ENCODE data around the gene PER1. TPM values are rescaled to one million over a fixed set of nuclear protein-coding genes. Genes with fewer than 3 reads are reported as not detected.

PER1 gene
- total and polyA plus RNA-seq, 2 of the 13 experiments (the other 11 are each of a cell fraction or from before 2014, with no cell fraction given): 2.6 to 3.6 TPM

- in situ Hi-C loops (cut with HindIII; ENCODE audit: extremely low pct_ligation_motif_present, low pct_unique_long_range_greater_than_20kb): no loop called here
- WGBS (ENCODE audit: low lambda C conversion rate): 43% methylated on average over 7 of the region's 9 CpGs
- no peak overlapping the region for H3K4me3 ChIP-seq (replicated peaks in 1 of 3; ENCODE audit: insufficient read depth in 1 of 3, low read depth in 2 of 3, low read length in 3 of 3)
- no peak overlapping the region for H3K27ac ChIP-seq (ENCODE audit: extremely low read length, insufficient read depth, low read length)
- ATAC-seq (no peak), DNase-seq (ENCODE audit: low spot score) (no peak), FAIRE-seq (no peak)
- no peaks in the 10 kb centered on the region for H3K36me3 ChIP-seq (replicated peaks in 1 of 2; ENCODE audit: control insufficient read depth in 1 of 2, insufficient read depth in 2 of 2, low read length in 2 of 2)
- CTCF ChIA-PET (ENCODE audit: low intra/inter-chr PET ratio, low total read pairs): no interaction called here
- H3K9me3 ChIP-seq (ENCODE audit: low read length): no peaks in the 10 kb centered on the region
- H3K4me2 ChIP-seq (ENCODE audit: low read depth, low read length): no peak overlapping the region
- H3K4me1 ChIP-seq (ENCODE audit: insufficient read depth, low read length): no peaks in the 10 kb centered on the region; the same call in 1 of the 2 replicates
- BruUV-seq (replicated peaks): no TSS peak
- no peaks in the 10 kb centered on the region for H4K20me1 ChIP-seq (ENCODE audit: insufficient read depth, low read length)
- H3K9ac ChIP-seq (ENCODE audit: insufficient read depth, low read depth, low read length): no peak overlapping the region
- no peak for TF ChIP-seq HOXA5 (CRISPR knock-in tag; IDR thresholded peaks at IDR 0.05)
- TF ChIP-seq KDM3A (CRISPR knock-in tag; IDR thresholded peaks at IDR 0.05; ENCODE audit: low read depth): no peak
- no peak for TF ChIP-seq HNRNPLL (IDR thresholded peaks at IDR 0.05; ENCODE audit: low read depth, low read length, poor library complexity, severe bottlenecking)
- no peak for TF ChIP-seq NR2F2 (IDR thresholded peaks at IDR 0.05; ENCODE audit: borderline replicate concordance, low read depth)
- no peak for TF ChIP-seq ZNF891 (CRISPR knock-in tag; IDR thresholded peaks at IDR 0.05)
- no peak for TF ChIP-seq ERF (CRISPR knock-in tag; IDR thresholded peaks at IDR 0.05)
- TF ChIP-seq KLF13 (CRISPR knock-in tag; IDR thresholded peaks at IDR 0.05): no peak
- TF ChIP-seq NFKBIZ (CRISPR knock-in tag; IDR thresholded peaks at IDR 0.05): no peak
- TF ChIP-seq, protein P1, sequence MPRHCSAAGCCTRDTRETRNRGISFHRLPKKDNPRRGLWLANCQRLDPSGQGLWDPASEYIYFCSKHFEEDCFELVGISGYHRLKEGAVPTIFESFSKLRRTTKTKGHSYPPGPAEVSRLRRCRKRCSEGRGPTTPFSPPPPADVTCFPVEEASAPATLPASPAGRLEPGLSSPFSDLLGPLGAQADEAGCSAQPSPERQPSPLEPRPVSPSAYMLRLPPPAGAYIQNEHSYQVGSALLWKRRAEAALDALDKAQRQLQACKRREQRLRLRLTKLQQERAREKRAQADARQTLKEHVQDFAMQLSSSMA (CRISPR knock-in tag; IDR thresholded peaks at IDR 0.05): no peak
- TF ChIP-seq FOXK1 (CRISPR knock-in tag; IDR thresholded peaks at IDR 0.05; ENCODE audit: borderline replicate concordance, low read depth): no peak
- POLR2A ChIA-PET: no interaction called here
- H3K27me3 ChIP-seq (ENCODE audit: control insufficient read depth in 1 of 2, insufficient read depth in 2 of 2, low read length in 2 of 2): peaks cover 9 to 71% of the 10 kb centered on the region in 2 experiments; a peak in 4 of 5 replicates
- no peak overlapping the region for H2AFZ ChIP-seq (ENCODE audit: low read length)
- intact Hi-C loops (cut with micrococcal nuclease; ENCODE audit: unreplicated experiment): no loop called here
- no peaks in the 10 kb centered on the region for H3K79me2 ChIP-seq (ENCODE audit: insufficient read depth, low read length)
Observed at GRCh38 chr17:8091033-8091687, 61.0 kb downstream of the PER1 start.

MicroRNA genes within 50 kb of the gene (microRNA counts, 767-probe panel; counts per million panel counts)
- microRNA hsa-miR-4521: not detected

Small RNA genes within 50 kb of the gene (microRNA-seq; reads per million reads assigned to microRNA genes)
- gene MIR4521: 334 reads per million, percentile 82 among the genes with 10 or more reads in this experiment
- gene MIR6883: not detected

Other genes starting within 250 kb of the PER1 start
- gene RNF227, start 236.1 kb downstream of the PER1 start, total RNA-seq (2016; rRNA removed; fragmentation: Illumina TruSeq; extraction: Trizol): 0.20 and 0.38 TPM in 2 replicates
- gene RNF227, start 236.1 kb downstream of the PER1 start, polyA plus RNA-seq (2011; rRNA removed): 0.79 and 0.94 TPM in 2 replicates
- gene KCNAB3, start 222.5 kb downstream of the PER1 start, total RNA-seq (2016; rRNA removed; fragmentation: Illumina TruSeq; extraction: Trizol): 0.29 TPM in 1 of 2 replicates, not detected in the other
- 0.88 and 0.95 TPM in 2 replicates for gene KCNAB3, start 222.5 kb downstream of the PER1 start, polyA plus RNA-seq (2011; rRNA removed)
- 28.1 and 36.9 TPM in 2 replicates for gene TRAPPC1, start 220.5 kb downstream of the PER1 start, total RNA-seq (2016; rRNA removed; fragmentation: Illumina TruSeq; extraction: Trizol)
- gene TRAPPC1, start 220.5 kb downstream of the PER1 start, polyA plus RNA-seq (2011; rRNA removed): 44.9 and 46.7 TPM in 2 replicates
- 13.3 and 24.1 TPM in 2 replicates for gene CNTROB, start 220.2 kb downstream of the PER1 start, total RNA-seq (2016; rRNA removed; fragmentation: Illumina TruSeq; extraction: Trizol)
- 21.2 and 24.3 TPM in 2 replicates for gene CNTROB, start 220.2 kb downstream of the PER1 start, polyA plus RNA-seq (2011; rRNA removed)
- gene GUCY2D, start 149.8 kb downstream of the PER1 start, total RNA-seq (2016; rRNA removed; fragmentation: Illumina TruSeq; extraction: Trizol): not detected in 2 replicates
- not detected in 2 replicates for gene GUCY2D, start 149.8 kb downstream of the PER1 start, polyA plus RNA-seq (2011; rRNA removed)
- not detected in 2 replicates for gene ALOX15B, start 113.3 kb downstream of the PER1 start, total RNA-seq (2016; rRNA removed; fragmentation: Illumina TruSeq; extraction: Trizol)
- gene ALOX15B, start 113.3 kb downstream of the PER1 start, polyA plus RNA-seq (2011; rRNA removed): not detected in 2 replicates
- not detected in 2 replicates for gene ALOX12B, start 64.7 kb downstream of the PER1 start, total RNA-seq (2016; rRNA removed; fragmentation: Illumina TruSeq; extraction: Trizol)
- 0.13 TPM in 1 of 2 replicates, not detected in the other for gene ALOX12B, start 64.7 kb downstream of the PER1 start, polyA plus RNA-seq (2011; rRNA removed)
- gene ALOXE3, start 33.9 kb downstream of the PER1 start, total RNA-seq (2016; rRNA removed; fragmentation: Illumina TruSeq; extraction: Trizol): not detected in 2 replicates
- 0.07 TPM in 1 of 2 replicates, not detected in the other for gene ALOXE3, start 33.9 kb downstream of the PER1 start, polyA plus RNA-seq (2011; rRNA removed)
- not detected in 2 replicates for gene HES7, start 28.3 kb downstream of the PER1 start, total RNA-seq (2016; rRNA removed; fragmentation: Illumina TruSeq; extraction: Trizol)
- not detected in 2 replicates for gene HES7, start 28.3 kb downstream of the PER1 start, polyA plus RNA-seq (2011; rRNA removed)
- 2.0 and 3.9 TPM in 2 replicates for gene VAMP2, start 10.5 kb upstream of the PER1 start, total RNA-seq (2016; rRNA removed; fragmentation: Illumina TruSeq; extraction: Trizol)
- gene VAMP2, start 10.5 kb upstream of the PER1 start, polyA plus RNA-seq (2011; rRNA removed): 17.2 and 19.6 TPM in 2 replicates
- 3.8 and 15.3 TPM in 2 replicates for gene TMEM107, start 24.0 kb upstream of the PER1 start, total RNA-seq (2016; rRNA removed; fragmentation: Illumina TruSeq; extraction: Trizol)
- gene TMEM107, start 24.0 kb upstream of the PER1 start, polyA plus RNA-seq (2011; rRNA removed): 4.5 and 7.2 TPM in 2 replicates
- gene BORCS6, start 37.8 kb upstream of the PER1 start, total RNA-seq (2016; rRNA removed; fragmentation: Illumina TruSeq; extraction: Trizol): 5.1 and 5.3 TPM in 2 replicates
- gene BORCS6, start 37.8 kb upstream of the PER1 start, polyA plus RNA-seq (2011; rRNA removed): 2.0 and 3.2 TPM in 2 replicates
- 67.7 and 75.3 TPM in 2 replicates for gene AURKB, start 58.2 kb upstream of the PER1 start, total RNA-seq (2016; rRNA removed; fragmentation: Illumina TruSeq; extraction: Trizol)
- gene AURKB, start 58.2 kb upstream of the PER1 start, polyA plus RNA-seq (2011; rRNA removed): 21.8 and 29.5 TPM in 2 replicates
- 5.4 and 7.2 TPM in 2 replicates for gene CTC1, start 95.7 kb upstream of the PER1 start, total RNA-seq (2016; rRNA removed; fragmentation: Illumina TruSeq; extraction: Trizol)
- gene CTC1, start 95.7 kb upstream of the PER1 start, polyA plus RNA-seq (2011; rRNA removed): 18.9 and 22.0 TPM in 2 replicates
- 42.8 and 58.2 TPM in 2 replicates for gene PFAS, start 96.9 kb upstream of the PER1 start, total RNA-seq (2016; rRNA removed; fragmentation: Illumina TruSeq; extraction: Trizol)
- 45.7 and 49.4 TPM in 2 replicates for gene PFAS, start 96.9 kb upstream of the PER1 start, polyA plus RNA-seq (2011; rRNA removed)
- gene RANGRF, start 136.3 kb upstream of the PER1 start, total RNA-seq (2016; rRNA removed; fragmentation: Illumina TruSeq; extraction: Trizol): 18.6 and 21.3 TPM in 2 replicates
- 40.7 and 48.4 TPM in 2 replicates for gene RANGRF, start 136.3 kb upstream of the PER1 start, polyA plus RNA-seq (2011; rRNA removed)
- gene SLC25A35, start 143.0 kb upstream of the PER1 start, total RNA-seq (2016; rRNA removed; fragmentation: Illumina TruSeq; extraction: Trizol): 0.28 and 0.91 TPM in 2 replicates
- gene SLC25A35, start 143.0 kb upstream of the PER1 start, polyA plus RNA-seq (2011; rRNA removed): 1.1 and 1.8 TPM in 2 replicates
- not detected in 2 replicates for gene ARHGEF15, start 157.8 kb upstream of the PER1 start, total RNA-seq (2016; rRNA removed; fragmentation: Illumina TruSeq; extraction: Trizol)
- gene ARHGEF15, start 157.8 kb upstream of the PER1 start, polyA plus RNA-seq (2011; rRNA removed): not detected in 2 replicates
- gene ODF4, start 187.4 kb upstream of the PER1 start, total RNA-seq (2016; rRNA removed; fragmentation: Illumina TruSeq; extraction: Trizol): not detected in 2 replicates
- not detected in 2 replicates for gene ODF4, start 187.4 kb upstream of the PER1 start, polyA plus RNA-seq (2011; rRNA removed)
- 2,817 and 3,645 TPM in 2 replicates for gene RPL26, start 230.8 kb upstream of the PER1 start, total RNA-seq (2016; rRNA removed; fragmentation: Illumina TruSeq; extraction: Trizol)
- gene RPL26, start 230.8 kb upstream of the PER1 start, polyA plus RNA-seq (2011; rRNA removed): 3,026 and 3,529 TPM in 2 replicates
- gene RNF222, start 245.4 kb upstream of the PER1 start, total RNA-seq (2016; rRNA removed; fragmentation: Illumina TruSeq; extraction: Trizol): not detected in 2 replicates
- 0.04 TPM in 1 of 2 replicates, not detected in the other for gene RNF222, start 245.4 kb upstream of the PER1 start, polyA plus RNA-seq (2011; rRNA removed)

Measured in HepG2 (cell line).